Cardiac fibroblast (primary cell): ENCODE measurements around the gene FAM107B.

Experiments used
- DNase-seq, 2 donors: peaks; one replicate each; pipeline versions ENCODE4 v3.0.0 to v3.0.0-alpha.2; 2010; ENCODE audit warnings: low read depth in 2 of 2
- H3K4me3 ChIP-seq, 2 donors: replicated peaks in 1 of 2; 1 replicate in 1 of 2; 2 replicates in 1 of 2; pipeline ENCODE4 v1.5.1; 2011; ENCODE audit warnings: low read depth in 2 of 2, low read length in 2 of 2, mild to moderate bottlenecking in 2 of 2, moderate library complexity in 1 of 2
- CTCF ChIP-seq: IDR thresholded peaks from one replicate; pipeline ENCODE4 v1.5.1; 2011; ENCODE audit warnings: low read depth, mild to moderate bottlenecking, low read length, inconsistent platforms

FAM107B gene

GRCh38 chr10:14698111-14698828, 76.4 kb downstream of the FAM107B start:
- peak; percentile 31 to 33 for DNase-seq
- TF ChIP-seq CTCF, result no peak
- H3K4me3 ChIP-seq, result no peak overlapping the region

- DNase-seq, result no peak
- H3K4me3 ChIP-seq, result no peak overlapping the region
- no peak for TF ChIP-seq CTCF
These were observed 77.4 kb downstream of the FAM107B start for GRCh38 chr10:14697281-14697680.

DNA sequence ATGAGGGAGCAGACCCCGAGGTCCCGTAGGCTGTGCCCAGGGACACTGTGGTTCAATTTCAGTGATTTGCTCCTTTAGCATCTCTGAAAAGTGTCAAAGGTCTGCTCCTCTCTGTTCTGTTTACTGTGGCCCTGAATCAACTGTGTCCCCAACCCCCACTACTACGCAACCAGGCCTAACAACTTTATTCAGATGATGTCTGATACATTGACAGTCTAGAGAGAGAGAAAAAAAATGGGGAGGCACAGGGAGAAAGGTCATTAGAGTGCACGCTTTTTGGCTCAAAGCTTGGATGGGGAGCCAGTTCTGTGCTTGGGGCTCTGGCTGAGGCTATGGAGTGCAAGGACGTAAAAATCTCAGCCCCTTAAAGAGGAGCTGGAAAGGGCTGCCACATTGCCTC, 77.9 kb downstream of the FAM107B start:
- no peak overlapping the region for H3K4me3 ChIP-seq
- no peak for TF ChIP-seq CTCF
- DNase-seq, result no peak

- no peak for DNase-seq
- no peak for TF ChIP-seq CTCF
- no peak overlapping the region for H3K4me3 ChIP-seq
These were observed 78.7 kb downstream of the FAM107B start for GRCh38 chr10:14695847-14696480.

DNA sequence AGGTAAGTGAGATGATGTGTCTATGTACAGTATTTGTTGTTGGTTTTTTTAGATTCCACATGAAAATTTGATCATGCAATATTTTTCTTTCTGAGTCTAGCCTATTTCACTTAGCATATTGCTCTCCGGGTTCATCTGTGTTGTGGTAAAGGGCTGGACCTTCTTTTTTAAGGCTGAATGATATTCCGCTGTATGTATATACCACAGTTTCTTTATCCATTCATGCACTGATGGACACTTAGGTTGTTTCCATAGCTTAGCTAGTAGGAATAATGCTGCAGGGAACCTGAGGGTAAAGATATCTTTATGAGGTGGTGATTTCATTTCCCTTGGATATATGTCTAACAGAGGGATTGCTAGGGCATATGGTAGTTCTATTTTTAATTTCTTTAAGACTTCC, 80.8 kb downstream of the FAM107B start:
- no peak for DNase-seq
- no peak for TF ChIP-seq CTCF
- no peak overlapping the region for H3K4me3 ChIP-seq

- DNase-seq, result no peak
- TF ChIP-seq CTCF, result no peak
- H3K4me3 ChIP-seq, result no peak overlapping the region
These were observed 82.2 kb downstream of the FAM107B start for GRCh38 chr10:14692344-14693076.
